ENCODE results near the gene PDZRN3.

The PDZRN3 gene

GRCh38 chr3:73591286-73591800 lies 33.4 kb downstream of the PDZRN3 start:
- TF ChIP-seq CTCF (IDR thresholded peaks at IDR 0.05; ENCODE audit: control insufficient read depth, insufficient read depth, low read depth, low read length, missing control alignments): no peak
- no peak for DNase-seq (ENCODE audit: low read depth)
- no peak overlapping the region for H3K4me3 ChIP-seq (ENCODE audit: control insufficient read depth, low read depth, low read length)

- no peak overlapping the region for H3K4me3 ChIP-seq (ENCODE audit: control insufficient read depth, low read depth, low read length)
- DNase-seq (ENCODE audit: low read depth): no peak
- TF ChIP-seq CTCF (IDR thresholded peaks at IDR 0.05; ENCODE audit: control insufficient read depth, insufficient read depth, low read depth, low read length, missing control alignments): no peak
These were observed 38.1 kb downstream of the PDZRN3 start for GRCh38 chr3:73586628-73587027.

GRCh38 chr3:73586190-73586589 lies 38.6 kb downstream of the PDZRN3 start:
- TF ChIP-seq CTCF (IDR thresholded peaks at IDR 0.05; ENCODE audit: control insufficient read depth, insufficient read depth, low read depth, low read length, missing control alignments): no peak
- DNase-seq (ENCODE audit: low read depth): no peak
- H3K4me3 ChIP-seq (ENCODE audit: control insufficient read depth, low read depth, low read length): no peak overlapping the region

- no peak overlapping the region for H3K4me3 ChIP-seq (ENCODE audit: control insufficient read depth, low read depth, low read length)
- TF ChIP-seq CTCF (IDR thresholded peaks at IDR 0.05; ENCODE audit: control insufficient read depth, insufficient read depth, low read depth, low read length, missing control alignments): no peak
- DNase-seq (ENCODE audit: low read depth): no peak
These were observed 39.9 kb downstream of the PDZRN3 start for GRCh38 chr3:73584873-73585272.

DNA sequence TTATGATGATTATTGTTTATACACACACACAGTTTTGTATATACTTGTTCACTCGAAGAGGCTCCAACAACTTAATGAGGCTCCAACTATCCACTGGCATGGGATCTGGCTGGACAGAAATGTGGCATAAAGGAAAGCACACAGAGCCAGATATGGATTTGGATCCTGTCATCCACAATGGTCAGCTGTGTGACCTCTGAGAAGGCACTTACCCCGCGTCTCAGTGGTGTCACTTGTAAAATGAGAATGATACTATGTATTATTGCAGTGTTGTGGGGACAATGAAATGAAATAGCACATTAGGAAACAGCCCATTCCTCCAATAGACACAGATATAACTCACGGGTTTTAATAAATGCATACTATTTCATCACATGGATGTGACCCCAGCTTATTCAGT lies 42.2 kb downstream of the PDZRN3 start:
- no peak for TF ChIP-seq CTCF (IDR thresholded peaks at IDR 0.05; ENCODE audit: control insufficient read depth, insufficient read depth, low read depth, low read length, missing control alignments)
- no peak for DNase-seq (ENCODE audit: low read depth)
- no peak overlapping the region for H3K4me3 ChIP-seq (ENCODE audit: control insufficient read depth, low read depth, low read length)

DNA sequence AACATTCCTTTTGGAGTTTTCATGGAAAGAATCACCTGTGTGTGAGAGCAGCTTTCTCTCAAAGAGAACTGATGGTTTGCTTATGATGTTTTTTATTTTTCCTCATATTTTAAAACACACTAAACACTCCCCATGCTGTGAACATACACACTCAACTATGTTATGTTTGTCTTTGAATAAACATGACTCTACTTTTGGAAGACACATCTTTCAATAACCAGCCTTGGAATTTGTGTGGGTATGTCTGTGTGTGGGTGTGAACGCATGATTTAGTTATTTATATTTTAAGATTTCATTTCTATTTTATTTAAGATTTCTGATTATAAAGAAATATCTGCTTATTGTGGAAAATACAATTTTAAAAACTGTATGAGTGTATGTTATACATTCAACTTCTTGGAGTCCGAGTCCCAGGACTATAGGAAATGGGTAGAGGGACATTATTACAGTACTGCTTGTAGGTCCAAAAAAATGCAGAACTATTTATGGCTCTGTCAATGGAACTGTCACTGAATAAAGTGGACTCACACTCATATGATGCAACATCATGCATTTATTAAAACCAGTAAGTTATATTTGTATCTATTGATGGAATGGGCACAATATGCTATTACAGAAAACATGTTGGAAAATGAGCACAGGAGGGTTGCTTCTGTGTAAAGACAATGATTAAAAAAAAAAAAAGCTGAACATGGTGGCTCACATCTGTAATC lies 43.5 kb downstream of the PDZRN3 start:
- H3K4me3 ChIP-seq (ENCODE audit: control insufficient read depth, low read depth, low read length): no peak overlapping the region
- no peak for DNase-seq (ENCODE audit: low read depth)
- no peak for TF ChIP-seq CTCF (IDR thresholded peaks at IDR 0.05; ENCODE audit: control insufficient read depth, insufficient read depth, low read depth, low read length, missing control alignments)
